ENCODE measurements around the gene WDR83.
"Not testable (repeated sequence)": the region's sequence is repeated elsewhere in the genome, so short reads cannot be mapped to it uniquely, and the experiment has no call there.

The WDR83 gene

GRCh38 chr19:12666265-12667048 lies at the start of gene WDR83, which contains the start of gene MAN2B1:
WDR83 (plus strand) TSS chr19:12666807; CDS start chr19:12669791, 2,984 bp downstream.
MAN2B1 (minus strand) TSS chr19:12666742; CDS start chr19:12666701, 41 bp downstream.
- peak; percentile 84 for DNase-seq

DNA sequence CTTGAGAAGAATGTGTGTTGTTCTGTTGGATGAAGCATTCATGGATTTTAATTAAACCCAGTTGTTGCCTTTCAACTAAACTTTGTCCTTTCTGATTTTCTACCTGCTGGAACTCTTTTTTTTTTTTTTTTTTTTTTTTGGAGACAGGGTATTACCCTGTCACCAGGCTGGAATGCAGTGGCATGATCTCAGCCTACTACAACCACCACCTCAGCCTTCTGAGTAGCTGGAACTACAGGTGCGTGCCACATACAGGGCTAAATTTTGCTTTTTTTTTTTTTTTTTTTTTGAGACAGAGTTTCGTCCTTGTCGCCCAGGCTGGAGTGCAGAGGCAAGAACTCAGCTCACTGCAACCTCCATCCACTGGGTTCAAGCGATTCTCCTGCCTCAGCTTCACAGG lies 49.0 kb upstream of the WDR83 start:
- DNase-seq, result no peak

- DNase-seq, result not testable (repeated sequence)
Measured at GRCh38 chr19:12621253-12622024, 45.2 kb upstream of the WDR83 start.

- DNase-seq, result no peak
Measured at GRCh38 chr19:12623361-12624031, 43.1 kb upstream of the WDR83 start.

DNA sequence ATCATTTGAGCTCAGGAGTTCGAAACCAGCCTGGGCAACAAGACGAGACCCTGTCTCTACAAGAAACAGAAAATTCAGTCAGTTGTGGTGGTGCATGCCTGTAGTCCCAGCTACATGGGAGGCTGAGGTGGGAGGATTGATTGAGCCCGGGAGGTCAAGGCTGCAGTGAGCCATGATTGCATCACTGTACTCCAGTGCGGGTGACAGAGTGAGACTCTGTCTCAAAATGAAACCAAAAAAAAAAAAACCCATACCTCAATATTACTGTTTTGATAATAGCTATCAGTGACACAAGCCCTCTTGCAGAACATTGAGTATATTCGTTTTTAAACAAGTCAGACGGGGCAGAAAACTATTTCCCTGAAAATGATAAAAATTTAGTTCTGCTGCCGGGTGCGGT lies 39.6 kb upstream of the WDR83 start:
- no peak for DNase-seq

GRCh38 chr19:12628040-12629022 lies 38.3 kb upstream of the WDR83 start:
- DNase-seq, result no peak

GRCh38 chr19:12629215-12629614 lies 37.4 kb upstream of the WDR83 start:
- no peak for DNase-seq

- DNase-seq, result no peak
Measured at GRCh38 chr19:12636631-12637030, 30.0 kb upstream of the WDR83 start.

DNA sequence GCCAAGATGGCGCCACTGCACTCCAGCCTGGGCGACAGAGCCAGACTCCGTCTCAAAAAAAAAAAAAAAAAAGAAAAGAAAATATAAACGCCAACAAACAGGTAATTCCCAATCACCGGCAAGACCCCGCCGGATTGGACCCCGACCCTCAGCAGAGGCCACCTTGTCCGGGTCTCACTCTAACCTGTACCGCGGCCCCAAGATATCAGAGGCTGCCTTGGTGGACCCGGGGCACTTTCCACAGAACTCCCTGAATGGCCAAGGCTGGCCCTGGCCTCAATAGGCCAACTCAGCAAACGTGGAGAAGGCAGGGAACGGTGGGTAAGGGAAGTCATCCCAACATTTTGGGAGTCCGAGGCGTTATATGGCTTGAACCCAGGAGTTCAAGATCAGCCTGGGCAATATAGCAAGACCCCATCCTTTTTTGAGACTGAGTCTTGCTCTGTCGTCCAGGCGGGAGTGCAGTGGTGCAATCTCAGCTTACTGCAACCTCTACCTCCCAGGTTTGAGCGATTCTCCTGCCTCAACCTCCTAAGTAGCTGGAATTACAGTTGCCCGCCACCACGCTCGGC lies 27.9 kb upstream of the WDR83 start:
- DNase-seq, result no peak

DNA sequence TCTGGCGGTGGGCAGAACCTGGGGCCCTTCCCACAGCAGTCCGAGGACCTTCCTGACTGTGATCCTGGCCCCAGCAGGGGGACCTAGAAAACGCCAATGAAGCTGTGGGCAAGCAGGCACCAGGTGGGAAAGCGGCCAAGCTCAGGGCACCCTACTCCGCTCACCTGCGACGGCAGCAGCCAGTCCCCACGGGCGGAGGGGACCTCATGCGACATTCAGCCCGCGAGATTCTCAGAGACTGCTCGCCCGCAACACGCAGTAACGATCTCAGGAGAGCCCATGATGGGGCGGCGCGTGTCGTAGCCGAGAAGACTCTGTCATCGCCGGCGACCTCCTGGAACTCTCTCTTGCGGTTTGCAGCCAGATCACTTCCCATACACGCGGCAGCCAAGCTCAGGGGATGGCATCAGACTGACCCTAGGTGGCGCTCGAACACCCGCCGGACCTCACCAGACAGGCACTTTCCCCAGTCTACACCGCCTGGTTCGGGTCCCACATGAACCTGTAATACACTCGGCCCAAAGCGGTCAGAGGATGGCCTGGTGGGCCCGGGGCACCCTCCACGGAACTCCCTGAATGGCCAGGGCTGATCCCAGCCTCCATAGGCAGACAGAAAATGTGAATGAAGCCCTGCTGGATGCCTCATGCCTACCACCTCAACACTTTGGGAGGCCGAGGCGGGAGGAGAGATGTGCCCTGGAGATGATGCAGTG lies 26.6 kb upstream of the WDR83 start:
- DNase-seq, result peak; percentile 64

- DNase-seq, result no peak
Measured at GRCh38 chr19:12641456-12641855, 25.2 kb upstream of the WDR83 start.

DNA sequence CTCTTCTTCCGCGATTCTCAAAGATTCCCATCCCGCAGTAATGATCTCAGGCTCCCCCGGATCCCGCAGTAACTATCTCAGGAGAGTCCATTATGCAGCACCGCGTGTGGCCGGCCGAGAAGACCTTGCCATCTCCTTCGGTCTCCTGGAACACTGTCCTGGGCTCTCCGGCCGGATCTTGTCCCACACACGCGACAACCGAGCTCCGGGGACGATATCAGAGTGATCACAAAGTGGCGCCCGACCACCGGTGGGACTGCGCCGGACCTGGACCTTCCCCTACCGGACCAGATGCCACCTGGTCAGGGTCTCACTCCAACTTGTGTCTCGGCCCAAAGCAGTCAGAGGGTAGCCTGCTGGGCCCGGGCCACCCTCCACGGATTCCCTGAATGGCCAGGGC lies 24.1 kb upstream of the WDR83 start:
- DNase-seq, result no peak

DNA sequence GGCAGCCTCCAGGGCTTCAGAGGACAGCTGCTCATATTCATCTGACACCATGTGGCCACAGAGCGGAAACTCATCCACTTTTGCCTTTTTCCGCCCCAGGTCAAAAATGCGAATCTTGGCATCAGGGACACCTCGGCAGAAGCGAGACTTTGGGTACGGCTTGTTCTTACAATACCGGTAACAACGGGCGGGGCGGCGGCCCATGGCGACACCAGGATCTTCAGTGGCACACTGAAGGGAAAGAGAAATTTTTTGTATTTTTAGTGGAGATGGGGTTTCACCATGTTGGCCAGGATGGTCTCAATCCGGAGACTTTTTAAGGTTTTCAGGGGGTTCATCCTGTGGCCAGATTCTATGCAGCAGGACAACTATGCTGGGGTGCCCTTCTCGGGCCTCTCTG lies 22.9 kb upstream of the WDR83 start:
- DNase-seq, result not testable (repeated sequence)

- DNase-seq, result no peak
Measured at GRCh38 chr19:12646551-12646950, 20.1 kb upstream of the WDR83 start.

DNA sequence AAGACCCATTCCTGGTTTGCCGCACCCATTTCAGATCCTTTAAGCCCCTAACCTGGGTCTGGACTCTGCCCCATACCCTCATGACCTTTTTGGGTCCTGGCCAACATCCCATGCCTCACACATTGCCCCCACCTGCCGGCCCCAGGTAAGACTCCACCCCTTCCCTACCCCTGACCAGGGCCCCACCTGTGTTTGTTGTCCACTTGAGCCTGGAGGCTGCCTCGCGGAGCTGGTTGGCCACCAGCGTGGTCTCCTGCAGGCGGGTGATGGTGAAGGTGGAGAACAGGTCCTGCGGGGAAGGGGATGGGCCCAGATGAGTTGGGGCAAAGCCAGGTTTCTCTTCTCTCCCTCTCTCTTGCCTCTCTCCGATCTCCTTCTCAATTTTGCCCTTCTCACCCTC lies 19.6 kb upstream of the WDR83 start:
- no peak for DNase-seq

GRCh38 chr19:12647490-12648071 lies 19.0 kb upstream of the WDR83 start:
- no peak for DNase-seq

- no peak for DNase-seq
Measured at GRCh38 chr19:12648088-12648487, 18.5 kb upstream of the WDR83 start.

GRCh38 chr19:12649941-12650340 lies 16.7 kb upstream of the WDR83 start:
- no peak for DNase-seq

- DNase-seq, result no peak
Measured at GRCh38 chr19:12652219-12652618, 14.4 kb upstream of the WDR83 start.

GRCh38 chr19:12655546-12655945 lies 11.1 kb upstream of the WDR83 start:
- DNase-seq, result no peak
